K562 (cell line): ENCODE data around the gene DUS4L. TPM values are rescaled to one million over a fixed set of nuclear protein-coding genes. Genes with fewer than 3 reads are reported as not detected.

ENCODE experiments used
- CUX1 ChIP-seq: fragments of 200-800 bp; sonication (Bioruptor generic); IDR thresholded peaks from 2 replicates; pipeline ENCODE4 v1.6.1; 2016; ENCODE audit warnings: missing genetic modification characterization, missing compliant biosample characterization
- GABPB1 ChIP-seq: sonication (generic); formaldehyde crosslinking; IDR thresholded peaks from 2 replicates; pipeline ENCODE4 v1.8.0; 2022; ENCODE audit warnings: mild to moderate bottlenecking, missing genetic modification reagents
- GTF3C2 ChIP-seq: IDR thresholded peaks from 3 replicates; pipeline ENCODE4 v1.6.1; 2011; ENCODE audit warnings: borderline replicate concordance, mild to moderate bottlenecking, moderate library complexity; ENCODE audit not compliant: insufficient read length; ENCODE audit errors: extremely low read depth
- MAFG ChIP-seq: fragments of 450-650 bp; conservative IDR thresholded peaks from 2 replicates; pipeline ENCODE4 v1.6.1; 2016; ENCODE audit warnings: missing genetic modification characterization, missing compliant biosample characterization
- NFIX ChIP-seq: fragments of 250-450 bp; sonication (Bioruptor Pico); IDR thresholded peaks from 2 replicates; pipeline ENCODE4 v1.4.0; 2020; ENCODE audit warnings: low read depth, mild to moderate bottlenecking, moderate library complexity
- POLR2G ChIP-seq: fragments of 200-400 bp; formaldehyde crosslinking; IDR thresholded peaks from 2 replicates; pipeline ENCODE4 v1.6.1; 2017; ENCODE audit warnings: low read depth, mild to moderate bottlenecking, antibody characterized with exemption, low read length, moderate library complexity
- PRPF4 ChIP-seq: fragments of 200-400 bp; formaldehyde crosslinking; IDR thresholded peaks from one replicate; pipeline ENCODE4 v1.6.1; 2017; ENCODE audit warnings: low read length, low read depth, mild to moderate bottlenecking; ENCODE audit not compliant: insufficient read depth, poor library complexity, severe bottlenecking
- RBBP5 ChIP-seq: fragments of 200-600 bp; sonication (generic); IDR thresholded peaks from 2 replicates; pipeline ENCODE4 v1.6.1; 2012; ENCODE audit warnings: borderline replicate concordance, mild to moderate bottlenecking, low read length, control low read depth, inconsistent platforms; ENCODE audit not compliant: insufficient read depth, poor library complexity, severe bottlenecking
- SMARCA5 ChIP-seq: fragments of 450-650 bp; IDR thresholded peaks from 2 replicates; pipeline ENCODE4 v1.6.1; 2016
- ZBTB1 ChIP-seq: sonication (generic); formaldehyde crosslinking; IDR thresholded peaks from 2 replicates; pipeline ENCODE4 v1.8.1; 2023; ENCODE audit warnings: missing genetic modification reagents, low read depth, mild to moderate bottlenecking, borderline replicate concordance
- ZBTB17 ChIP-seq: fragments of 450-650 bp; formaldehyde crosslinking; IDR thresholded peaks from 2 replicates; pipeline ENCODE4 v1.4.0; 2020; ENCODE audit warnings: mild to moderate bottlenecking
- ZBTB2 ChIP-seq: fragments of 450-650 bp; IDR thresholded peaks from 2 replicates; pipeline ENCODE4 v1.6.1; 2016; ENCODE audit warnings: antibody characterized with exemption
- ZKSCAN8 ChIP-seq: fragments of 200-800 bp; sonication (Bioruptor generic); IDR thresholded peaks from 2 replicates; pipeline ENCODE4 v1.6.1; 2016; ENCODE audit warnings: missing genetic modification characterization, missing compliant biosample characterization
- ZNF639 ChIP-seq, 2 experiments: fragments of 200-800 bp in 1 of 2; sonication (Bioruptor generic) in 1 of 2; sonication (generic) in 1 of 2; formaldehyde crosslinking in 1 of 2; IDR thresholded peaks in 1 of 2; conservative IDR thresholded peaks in 1 of 2; 2 replicates each; pipeline versions ENCODE4 v1.5.0 to v1.6.1; 2016 to 2020; ENCODE audit warnings: missing compliant biosample characterization in 1 of 2, missing genetic modification characterization in 1 of 2, missing genetic modification reagents in 1 of 2
- polyA plus RNA-seq, 8 experiments: library from polyadenylated mRNA; depleted of rRNA in 4 of 8; stranded (reverse) in 5 of 8; unstranded in 3 of 8; fragments of >200 nt; fragmentation: Nextera tagmentation in 2 of 8; fragmentation: Illumina TruSeq in 1 of 8; extraction: Ambion mirVana in 2 of 8; extraction: Trizol in 1 of 8; gene quantifications; 2 replicates each; pipeline versions ENCODE4 v1.2.1 to v1.2.3, GENCODE V29; 2011 to 2014; ENCODE audit warnings: inconsistent platforms in 1 of 8, missing spikeins in 1 of 8
- total RNA-seq, 7 experiments: library from RNA; depleted of rRNA in 6 of 7; stranded (reverse); fragments of >200 nt in 6 of 7; fragmentation: Illumina TruSeq in 2 of 7; extraction: Trizol in 2 of 7; gene quantifications; 2 replicates each; pipeline versions ENCODE4 v1.2.1 to v1.2.3, GENCODE V29; 2011 to 2021; ENCODE audit warnings: low replicate concordance in 1 of 7

Gene DUS4L
- total and polyA plus RNA-seq, 9 of the 15 experiments (the other 6 are each of a cell fraction or from before 2014, with no cell fraction given), result 12.2 to 33.6 (median 28.6) TPM

GRCh38 chr7:107563775-107564552, at the start of gene DUS4L, which contains the start of gene COG5 (continued):
- TF ChIP-seq GTF3C2, result no peak
- TF ChIP-seq ZNF639 (CRISPR knock-in tag; conservative IDR thresholded peaks at IDR 0.05 in 1 of 2, IDR thresholded peaks at IDR 0.05 in 1 of 2), result no peak
- TF ChIP-seq POLR2G, result peak; percentile 98
- TF ChIP-seq ZBTB17 (CRISPR knock-in tag), result 0 out of 2 replicates have a peak, but pooled peaks have one; percentile 23
- TF ChIP-seq PRPF4, result no peak
- peak; percentile 75; the same call in 1 of the 2 replicates for TF ChIP-seq CUX1 (CRISPR knock-in tag)
- no peak for TF ChIP-seq MAFG
- TF ChIP-seq ZKSCAN8, result no peak
- TF ChIP-seq RBBP5, result peak; percentile 99
- TF ChIP-seq NFIX (CRISPR knock-in tag), result no peak
- no peak for TF ChIP-seq SMARCA5
- TF ChIP-seq ZBTB2, result 0 out of 2 replicates have a peak, but pooled peaks have one; percentile 14
- no peak; the same call in 1 of the 2 replicates for TF ChIP-seq GABPB1
- no peak for TF ChIP-seq ZBTB1
